GM18909 (cell line): ENCODE measurements around the gene FRG2B.
"Not testable (repeated sequence)": the region's sequence is repeated elsewhere in the genome, so short reads cannot be mapped to it uniquely, and the experiment has no call there.

Source experiments
- ATAC-seq: cut with Tn5 transposase; IDR thresholded peaks from one replicate; pipeline ENCODE4 v1.9.1; 2021; ENCODE audit warnings: mild to moderate bottlenecking; ENCODE audit not compliant: unreplicated experiment, poor library complexity

The FRG2B gene

DNA sequence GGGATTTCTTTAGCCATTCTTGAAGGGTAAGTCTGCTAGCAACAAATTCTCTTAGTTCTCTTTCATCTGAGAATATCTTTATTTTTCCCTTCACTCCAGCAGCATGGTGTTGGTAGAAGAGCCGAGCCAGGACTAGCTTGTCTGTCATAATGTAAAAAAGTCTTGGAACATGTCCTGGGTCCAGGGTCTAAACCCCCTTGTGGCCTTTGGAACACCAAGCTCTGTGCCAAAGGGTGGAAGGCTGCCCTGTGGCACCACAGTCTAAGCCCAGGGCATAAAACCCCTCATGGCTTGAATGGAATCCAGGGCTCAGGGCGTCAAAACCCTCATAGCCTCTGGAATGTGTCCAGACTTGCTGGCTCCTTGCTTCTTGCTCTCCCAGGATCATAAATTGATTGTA, 23.2 kb downstream of the FRG2B start:
- ATAC-seq: not testable (repeated sequence)

DNA sequence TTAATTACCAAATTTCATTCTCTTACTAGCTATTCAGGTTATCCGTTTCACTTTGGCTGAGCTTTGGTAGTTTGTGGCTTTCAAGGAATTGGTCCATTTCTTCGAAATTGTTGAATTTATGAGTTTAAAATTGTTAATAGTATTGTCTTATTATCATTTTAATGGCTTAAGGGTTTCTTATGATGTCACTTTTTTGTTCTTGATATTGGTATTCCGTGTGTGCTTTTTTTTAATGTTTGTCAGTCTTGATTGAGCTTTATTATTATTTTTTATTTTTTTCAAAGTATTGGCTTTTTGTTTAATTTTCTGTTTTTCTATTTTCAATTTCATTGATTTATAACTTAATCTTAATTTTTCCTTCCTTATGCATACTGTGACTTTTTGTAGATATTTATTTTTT, 25.9 kb downstream of the FRG2B start:
- ATAC-seq: no peak

DNA sequence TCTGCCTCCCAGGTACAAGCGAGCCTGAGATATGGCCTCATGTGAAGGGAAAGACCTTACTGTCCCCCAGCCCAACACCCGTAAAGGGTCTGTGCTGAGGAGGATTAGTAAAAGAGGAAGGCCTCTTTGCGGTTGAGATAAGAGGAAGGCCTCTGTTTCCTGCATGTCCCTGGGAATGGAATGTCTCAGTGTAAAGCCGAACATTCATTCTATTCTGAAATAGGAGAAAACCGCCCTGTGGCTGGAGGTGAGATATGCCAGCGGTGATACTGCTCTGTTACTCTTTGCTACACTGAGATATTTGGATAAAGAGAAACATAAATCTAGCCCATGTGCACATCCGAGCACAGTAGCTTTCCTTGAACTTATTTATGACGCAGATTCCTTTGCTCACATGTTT, 26.7 kb downstream of the FRG2B start:
- ATAC-seq: not testable (repeated sequence)

DNA sequence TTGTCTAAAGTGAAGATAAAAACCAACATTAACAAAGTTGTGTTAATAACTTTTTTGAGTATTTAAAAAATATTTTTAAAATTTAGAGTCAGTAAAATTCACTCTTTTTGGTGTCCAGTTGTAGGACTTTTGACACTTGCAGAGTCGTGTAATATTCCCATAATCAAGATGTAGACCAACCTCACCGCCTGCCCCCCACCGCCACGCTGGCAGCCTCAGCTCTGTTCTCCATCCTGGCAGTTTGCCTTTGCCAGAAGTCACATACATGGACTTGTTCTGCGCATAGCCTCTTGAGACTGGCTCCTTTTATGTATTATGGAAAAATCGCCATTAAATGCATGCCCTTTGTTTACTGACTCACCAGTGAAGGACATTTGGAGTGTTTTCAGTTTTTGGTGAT, 33.9 kb downstream of the FRG2B start:
- no peak for ATAC-seq

DNA sequence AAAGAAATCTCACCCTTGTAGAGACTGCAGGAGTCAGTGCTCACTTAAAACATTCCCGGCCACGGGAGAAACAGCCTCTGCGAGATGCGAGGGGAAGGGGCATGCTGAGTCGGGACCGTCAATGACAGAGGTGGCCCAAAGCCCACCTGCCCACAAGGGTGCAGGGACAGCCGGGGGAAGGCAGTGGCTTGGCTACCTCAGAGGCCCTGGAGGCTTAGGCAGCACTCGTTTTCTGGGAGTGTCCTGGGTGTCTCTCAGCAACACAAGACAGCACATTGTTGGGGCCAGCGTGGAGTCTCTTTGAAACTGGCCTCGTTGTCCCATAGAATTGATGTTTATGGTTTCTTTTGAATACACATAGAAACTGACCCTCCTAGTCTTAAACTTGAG, 35.6 kb downstream of the FRG2B start:
- ATAC-seq: no peak

DNA sequence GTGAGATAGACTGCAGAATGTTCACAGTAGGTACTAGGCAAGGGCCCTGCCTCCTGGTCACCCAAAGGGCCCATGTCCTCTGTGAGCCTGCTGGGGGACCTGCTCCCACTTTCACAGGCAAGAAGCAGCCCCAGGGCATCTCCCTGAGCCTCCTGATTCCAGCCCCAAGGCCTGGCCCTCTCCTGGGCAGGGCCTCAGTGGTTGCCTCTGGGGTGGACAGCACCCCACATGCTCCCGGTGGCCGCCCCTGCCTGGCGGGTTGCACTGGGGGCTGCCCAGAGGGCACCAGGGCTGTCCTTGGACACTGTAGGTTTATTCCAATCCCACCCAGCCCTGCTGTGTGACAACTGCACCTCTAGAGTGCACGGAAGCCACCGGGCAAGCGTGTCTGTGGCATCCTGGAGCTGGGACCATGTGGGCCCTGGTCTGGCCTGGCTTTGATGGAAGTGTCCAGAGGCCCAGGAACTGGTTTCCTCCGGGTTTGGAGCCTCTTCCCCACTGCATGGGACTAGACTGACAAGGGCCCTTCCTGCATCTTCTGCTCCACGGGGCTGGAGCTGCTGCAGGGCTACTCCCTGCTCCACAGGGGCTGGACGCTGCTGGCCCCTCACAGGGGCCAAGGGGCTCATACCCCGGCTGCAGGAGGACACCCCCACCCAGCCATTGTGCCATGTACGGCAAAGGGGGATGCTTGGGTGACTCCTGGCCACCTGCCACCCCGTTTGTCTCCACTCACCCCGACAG, 36.2 kb downstream of the FRG2B start:
- no peak for ATAC-seq

DNA sequence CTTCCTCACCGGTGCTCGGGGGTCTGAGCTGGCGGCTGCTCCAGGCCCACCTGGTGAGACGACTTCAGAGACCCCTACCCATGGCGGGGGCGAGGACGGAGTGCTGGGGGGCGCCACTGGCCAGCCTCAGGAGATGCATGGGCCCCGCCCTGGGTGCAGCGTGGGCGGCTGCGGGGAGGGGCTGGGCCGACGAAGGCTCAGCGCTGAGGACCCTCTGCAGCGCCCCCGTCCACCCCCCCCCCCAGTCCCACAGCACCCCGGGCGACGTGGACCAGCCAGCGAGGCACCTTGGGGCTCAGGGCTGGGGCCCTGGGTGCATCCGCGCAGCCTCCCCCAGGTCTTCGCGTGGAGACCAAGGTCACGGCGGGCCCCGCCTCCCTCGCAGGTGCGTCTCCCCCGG, 49.6 kb downstream of the FRG2B start:
- ATAC-seq: not testable (repeated sequence)
